ENCODE measurements around the gene ZNF362.

ZNF362 gene

DNA sequence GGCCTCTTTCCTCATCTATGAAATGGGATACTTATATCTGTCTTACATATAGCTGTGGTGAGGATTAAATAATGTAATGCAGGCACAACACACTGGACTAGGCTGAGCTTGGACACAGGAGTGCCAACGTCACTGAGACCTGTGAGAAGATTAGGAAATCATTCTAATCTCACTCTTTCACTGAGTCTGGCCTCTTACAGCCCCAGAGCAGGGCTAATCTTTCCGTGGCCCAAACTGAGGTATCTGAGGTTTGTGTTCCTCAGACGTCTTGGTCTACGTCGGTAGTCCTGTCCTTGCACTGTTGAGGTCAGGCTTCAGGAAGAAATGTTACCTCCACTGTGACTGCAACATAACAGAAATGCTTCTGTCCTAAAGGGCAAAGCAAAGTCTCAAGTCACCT is 87.2 kb downstream of the ZNF362 start:
- no peak for DNase-seq (ENCODE audit: low read depth, low spot score)

DNA sequence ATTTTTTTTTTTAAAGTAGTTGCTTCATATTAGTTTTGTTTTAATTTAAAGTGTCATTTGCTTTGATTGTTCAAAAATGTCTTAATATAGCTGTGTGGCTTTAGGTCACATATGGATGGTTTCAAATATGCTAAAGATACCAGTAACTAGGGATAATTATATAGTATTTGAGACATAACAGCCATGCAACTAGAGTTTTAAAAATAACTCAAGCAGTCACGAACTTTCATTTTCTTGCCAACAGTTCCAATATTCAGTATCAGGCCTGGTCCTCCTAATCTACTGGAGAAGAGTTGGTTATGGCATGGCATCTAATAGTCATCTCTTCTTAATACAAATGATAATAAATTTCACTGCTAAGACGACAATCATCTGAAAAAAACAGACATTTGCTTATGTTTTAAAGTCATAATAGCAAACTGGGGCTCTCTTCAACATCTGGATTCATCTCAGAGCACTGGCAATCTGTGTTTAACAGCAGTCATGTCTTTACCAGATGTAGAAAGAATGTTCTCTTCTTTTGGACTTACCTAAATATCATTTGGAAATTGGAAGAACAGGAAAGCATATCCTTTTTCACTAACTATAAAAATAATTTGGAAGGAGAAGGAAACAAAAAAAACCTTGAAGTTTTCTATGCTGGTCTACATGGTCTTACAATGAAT is 88.7 kb downstream of the ZNF362 start:
- DNase-seq (ENCODE audit: low read depth, low spot score) = no peak

DNA sequence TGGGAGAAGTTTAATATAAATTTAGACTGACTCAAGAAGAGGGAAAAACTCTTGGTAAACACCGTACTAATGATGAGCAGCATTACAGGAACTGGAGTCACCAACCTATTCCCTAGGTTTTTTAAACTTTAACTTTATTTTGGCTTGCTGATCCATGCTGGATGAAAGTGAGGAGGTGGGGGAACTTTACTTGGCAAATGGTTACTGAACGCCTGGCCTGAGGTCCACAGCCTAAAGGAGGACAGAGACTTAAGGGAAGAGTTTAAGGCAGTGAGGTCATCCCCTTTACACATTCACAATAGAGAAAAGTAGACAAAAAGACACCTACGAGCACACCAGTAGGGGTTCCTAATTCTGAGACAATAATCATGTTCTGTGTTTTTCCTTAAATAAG is 90.2 kb downstream of the ZNF362 start:
- no peak for DNase-seq (ENCODE audit: low read depth, low spot score)

DNA sequence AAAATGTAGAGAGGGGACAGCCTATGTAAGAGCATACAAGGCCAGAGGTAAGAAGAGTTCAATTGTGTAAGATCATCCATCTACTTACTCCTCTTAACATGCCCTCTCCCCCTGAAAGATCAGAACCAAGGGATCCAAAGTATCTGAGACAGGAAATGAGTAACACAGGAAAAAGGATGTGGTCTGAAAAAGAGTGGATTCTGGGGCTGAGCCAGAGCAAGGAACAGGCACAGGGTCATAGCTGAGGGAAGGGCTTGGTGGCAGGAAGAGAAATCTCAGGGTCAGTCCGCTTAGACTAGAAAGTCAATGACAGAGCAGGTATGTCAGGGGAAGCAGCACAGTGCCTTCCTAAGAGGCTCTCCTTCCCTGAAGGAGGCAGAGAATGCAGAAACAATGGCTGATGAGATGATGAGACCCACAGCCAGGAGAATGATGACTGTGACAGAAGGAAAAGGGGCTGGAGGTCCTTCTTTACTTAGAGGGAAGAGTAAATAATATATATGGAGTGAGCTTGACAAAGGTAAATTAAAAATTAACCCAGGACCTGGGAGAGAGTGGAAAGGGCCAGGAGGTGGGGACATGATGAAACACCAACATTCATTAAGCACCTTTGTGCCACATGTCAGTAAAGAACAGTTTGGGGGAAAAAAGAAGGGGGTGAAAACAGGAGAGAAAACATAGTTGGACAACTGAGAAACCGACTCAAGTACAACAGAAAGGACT is 90.8 kb downstream of the ZNF362 start:
- DNase-seq (ENCODE audit: low read depth, low spot score) = peak; percentile 79

DNA sequence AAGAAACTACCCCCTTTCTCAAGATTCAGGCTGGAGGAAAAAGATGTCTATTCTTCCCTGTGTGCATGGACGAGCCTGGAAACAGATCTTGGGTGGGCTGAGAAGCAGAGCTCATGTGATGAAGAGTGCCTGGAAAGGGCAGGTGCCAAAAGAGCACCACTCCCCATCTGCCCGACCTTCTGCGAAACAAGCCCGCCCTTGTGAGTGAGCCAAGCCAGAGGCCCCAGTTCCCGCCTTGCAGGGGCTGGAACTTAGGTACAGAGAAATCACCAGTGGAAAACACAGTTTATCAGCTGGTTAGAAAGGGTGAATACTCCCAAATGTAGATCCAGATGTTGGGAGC is 91.3 kb downstream of the ZNF362 start:
- no peak for DNase-seq (ENCODE audit: low read depth, low spot score)

DNA sequence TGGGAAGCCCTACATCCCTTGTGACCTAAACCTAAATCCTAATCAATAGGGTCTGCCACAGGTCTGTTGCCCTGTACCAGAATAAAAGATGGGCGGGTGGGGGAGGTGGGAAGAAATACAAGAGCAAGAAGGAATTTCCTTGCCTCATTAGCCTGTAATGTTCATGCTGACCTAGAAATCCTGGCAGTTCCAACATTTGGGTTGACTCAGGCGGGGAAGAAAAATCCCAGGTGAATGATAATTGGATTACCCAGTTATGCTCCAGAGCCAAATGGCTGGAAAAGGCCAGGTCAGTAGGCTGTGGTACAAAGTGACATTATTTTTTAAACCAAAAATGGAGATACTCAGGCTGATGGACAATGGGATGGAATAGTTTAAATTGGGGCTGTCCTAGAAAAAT is 91.9 kb downstream of the ZNF362 start:
- peak; percentile 66 for DNase-seq (ENCODE audit: low read depth, low spot score)

DNA sequence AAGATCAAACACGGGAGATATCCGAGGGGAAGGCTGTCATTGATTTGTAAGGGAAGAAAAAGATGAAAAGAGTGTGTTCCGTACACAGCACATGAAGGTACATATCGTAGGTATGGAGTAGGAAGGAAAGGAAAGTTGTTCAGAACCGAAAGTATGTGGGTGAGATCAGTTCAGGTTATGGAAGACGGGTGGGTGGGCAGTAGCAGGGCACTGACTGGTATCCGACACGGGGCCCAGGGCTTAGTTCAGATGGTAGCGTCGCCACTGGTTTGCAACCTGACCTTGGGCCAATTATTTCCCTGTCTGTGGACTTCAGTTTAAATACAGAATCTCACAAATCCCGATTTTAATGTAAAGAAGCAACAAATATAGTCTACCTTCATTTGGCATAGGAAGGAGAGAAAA is 92.4 kb downstream of the ZNF362 start:
- no peak for DNase-seq (ENCODE audit: low read depth, low spot score)

DNA sequence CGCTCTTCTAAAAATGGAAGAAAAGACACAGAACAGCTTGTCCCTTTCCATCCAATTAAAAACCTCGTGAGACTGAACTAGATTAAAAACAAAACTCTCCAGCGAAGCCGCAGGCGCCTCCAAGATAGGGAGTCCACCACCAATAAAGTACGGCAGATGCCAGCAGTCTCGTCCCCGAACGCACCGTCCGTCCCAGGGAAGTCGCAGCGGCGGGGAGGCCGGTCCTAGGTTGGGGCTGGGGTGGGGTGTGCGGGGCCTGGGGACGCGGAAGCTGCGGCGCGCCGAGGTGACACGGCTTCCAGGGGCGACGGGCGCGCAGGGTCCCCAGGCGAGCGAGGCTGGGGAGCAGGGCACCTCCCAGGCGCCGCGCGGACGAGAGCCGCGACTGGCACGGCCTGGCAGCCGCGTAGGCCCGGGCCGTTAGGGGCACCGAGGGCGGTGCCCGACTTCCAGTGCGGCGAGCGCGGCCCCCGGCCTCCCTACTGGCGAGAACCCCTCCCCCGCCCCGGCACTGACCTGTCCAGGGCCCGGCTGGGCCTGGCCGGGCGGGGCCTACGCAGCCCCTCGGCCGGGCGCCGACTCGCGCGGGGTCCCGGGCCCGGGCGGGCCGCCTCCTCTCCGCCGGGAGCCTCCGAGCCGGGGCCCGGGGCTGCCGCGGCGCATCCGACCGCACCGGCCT is 92.9 kb downstream of the ZNF362 start:
- DNase-seq (ENCODE audit: low read depth, low spot score) = peak; percentile 67

DNA sequence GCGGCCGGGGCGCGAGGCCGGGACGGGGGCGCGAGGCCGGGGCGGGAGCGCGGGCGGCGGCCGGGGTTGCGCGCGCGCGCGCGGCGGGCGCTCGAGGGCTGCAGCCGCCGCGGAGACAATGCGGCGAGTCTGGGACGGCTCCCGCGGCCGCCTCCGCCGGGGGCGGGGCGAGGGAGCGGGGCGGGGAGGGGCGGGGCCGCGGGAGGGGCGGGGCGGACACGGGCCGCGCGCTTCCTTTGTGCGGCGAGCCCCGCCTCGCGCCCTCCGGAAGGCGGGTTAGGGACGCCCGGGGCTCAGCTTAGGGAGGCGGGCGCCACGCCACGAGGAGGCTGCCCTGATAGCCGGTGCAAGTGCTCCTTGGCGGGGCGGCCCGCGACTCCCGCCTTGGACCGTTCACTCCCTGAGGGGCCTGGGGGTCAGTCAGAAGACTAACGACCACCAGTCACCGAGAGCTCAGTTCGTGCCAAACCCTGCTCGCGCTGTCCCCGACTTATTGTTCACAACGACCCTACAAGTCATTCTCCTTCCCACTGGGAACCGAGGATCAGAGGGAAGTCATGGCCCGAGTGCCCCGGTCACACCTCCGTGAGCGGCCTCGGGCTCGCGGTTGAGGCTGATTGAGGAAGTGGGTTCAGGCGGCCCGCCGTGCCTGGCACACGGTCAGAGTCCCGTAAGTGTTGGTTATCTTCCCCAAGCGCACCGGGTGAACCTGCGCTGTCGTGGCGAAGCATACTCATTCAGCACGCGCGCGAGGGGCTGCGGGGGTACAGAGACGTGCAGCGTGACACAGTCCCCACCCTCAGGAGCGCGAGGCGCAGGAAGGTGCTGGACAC is 93.7 kb downstream of the ZNF362 start:
- DNase-seq (ENCODE audit: low read depth, low spot score) = peak; percentile 93
